ENCODE measurements around the gene ZNF577. TPM values are rescaled to one million over a fixed set of nuclear protein-coding genes. Genes with fewer than 3 reads are reported as not detected.
"Not testable (repeated sequence)": the region's sequence is repeated elsewhere in the genome, so short reads cannot be mapped to it uniquely, and the experiment has no call there.

Gene ZNF577
- 10.0 and 10.8 TPM in 2 replicates for total RNA-seq (2014; rRNA removed; shearing (Covaris generic))

DNA sequence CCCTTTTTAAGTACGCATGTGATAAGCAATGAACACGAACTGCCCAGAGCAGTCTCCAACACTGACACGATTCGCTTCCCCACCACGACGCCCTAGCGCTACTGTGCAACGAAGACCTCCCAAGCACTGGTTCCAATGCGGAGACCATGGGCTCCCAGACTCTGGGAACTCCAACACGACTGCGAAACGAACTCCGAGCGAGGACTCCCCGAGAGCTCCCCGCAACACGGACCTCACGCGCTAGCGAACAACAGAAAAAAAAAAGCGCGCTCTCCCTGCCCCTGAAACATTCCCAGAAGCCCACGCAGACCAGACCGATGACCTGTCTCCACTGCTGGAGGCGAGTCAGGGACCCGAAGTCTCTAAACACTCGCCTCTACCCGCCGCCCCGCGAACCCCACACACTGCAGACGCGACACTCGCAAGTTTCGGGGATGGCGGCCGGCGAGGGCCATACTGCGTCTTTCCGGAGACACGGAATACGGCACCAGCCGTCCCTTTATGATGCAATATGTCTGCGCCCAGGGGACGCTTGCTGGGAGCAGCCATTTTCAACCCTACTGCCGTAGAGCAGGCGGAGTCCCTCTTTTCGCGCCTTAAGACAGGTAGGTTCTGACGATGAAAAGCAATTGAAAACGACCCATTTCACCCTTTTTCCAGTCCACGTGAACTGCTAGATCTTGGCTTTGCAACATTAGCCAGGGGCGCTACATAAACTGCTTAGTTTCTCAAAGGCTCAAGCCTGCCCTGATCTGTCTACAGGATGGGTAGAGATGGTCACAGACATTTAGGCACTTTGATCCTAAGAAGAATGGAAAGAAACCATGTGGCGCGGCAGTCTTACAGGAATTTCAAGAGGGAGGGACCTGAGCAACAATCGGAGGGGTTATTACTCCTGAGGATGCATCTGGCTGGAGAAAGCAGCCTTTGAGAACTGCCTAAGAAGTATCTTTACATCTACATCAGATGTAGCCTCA is at the start of gene ZNF577:
Gene ZNF577, minus strand, starts transcription at position 430 of the 977 bp plus-strand sequence. CDS start 7,569 bp downstream, outside the sequence.
- H3K36me3 ChIP-seq = peaks cover 53% of the 10 kb centered on the region
- peak; percentile 88 to 90 for DNase-seq
- peaks cover 40% of the 10 kb centered on the region for H3K9me3 ChIP-seq (replicated peaks)
- H3K27me3 ChIP-seq = no peaks in the 10 kb centered on the region
- peak within 1 kb of the TSS; percentile 60 for H3K4me3 ChIP-seq
- H3K27ac ChIP-seq = peak within 1 kb of the TSS; percentile 39; the same call in 1 of the 2 replicates
- no peaks in the 10 kb centered on the region for H3K4me1 ChIP-seq

DNA sequence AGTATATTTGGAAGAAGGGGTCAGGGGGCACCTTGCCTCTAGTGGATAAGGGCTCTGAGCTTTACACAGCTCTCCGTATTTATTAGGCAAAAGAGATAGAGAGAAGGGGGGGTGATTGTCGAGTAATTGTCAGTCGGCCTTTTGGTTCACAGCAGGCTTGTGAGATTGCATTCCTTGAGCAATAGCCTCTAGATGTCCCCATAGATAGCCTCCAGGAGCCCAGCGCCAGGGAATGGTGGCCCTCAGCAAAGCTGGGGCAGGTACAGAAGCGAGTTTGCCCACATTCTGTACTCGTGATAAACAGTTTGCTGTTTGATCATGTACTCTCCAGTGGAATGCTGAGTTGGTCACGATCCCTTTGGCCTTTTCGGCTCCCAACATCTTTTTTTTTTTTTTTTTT is 44.2 kb upstream of the ZNF577 start:
- no peak overlapping the region for H3K4me3 ChIP-seq
- no peaks in the 10 kb centered on the region for H3K4me1 ChIP-seq
- H3K9me3 ChIP-seq (replicated peaks) = peaks cover 4% of the 10 kb centered on the region
- H3K36me3 ChIP-seq = peaks cover 55% of the 10 kb centered on the region
- no peak for DNase-seq
- H3K27me3 ChIP-seq = no peaks in the 10 kb centered on the region
- H3K27ac ChIP-seq = no peak overlapping the region

DNA sequence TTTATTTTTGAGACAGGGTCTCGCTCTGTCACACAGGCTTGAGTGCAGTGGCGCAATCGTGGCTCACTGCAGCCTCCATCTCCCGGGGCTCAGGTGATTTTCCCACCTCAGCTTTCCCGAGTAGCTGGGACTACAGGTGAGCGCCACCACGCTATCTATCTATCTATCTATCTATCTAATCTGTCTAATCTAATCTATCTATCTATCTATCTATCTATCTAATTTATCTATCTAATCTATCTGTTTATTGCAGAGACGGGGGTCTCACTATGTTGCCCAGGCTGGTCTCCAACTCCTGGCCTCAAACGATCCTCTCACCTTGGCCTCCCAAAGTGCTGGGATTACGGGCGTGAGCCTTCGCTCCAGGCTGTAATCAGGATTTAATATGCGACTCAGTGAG is 40.1 kb upstream of the ZNF577 start:
- H3K36me3 ChIP-seq = peaks cover 22% of the 10 kb centered on the region
- peak overlapping the region; percentile 90 for H3K4me3 ChIP-seq
- no peak for DNase-seq
- H3K4me1 ChIP-seq = no peaks in the 10 kb centered on the region
- peaks cover 6% of the 10 kb centered on the region for H3K9me3 ChIP-seq (replicated peaks)
- no peak overlapping the region for H3K27ac ChIP-seq
- H3K27me3 ChIP-seq = no peaks in the 10 kb centered on the region

DNA sequence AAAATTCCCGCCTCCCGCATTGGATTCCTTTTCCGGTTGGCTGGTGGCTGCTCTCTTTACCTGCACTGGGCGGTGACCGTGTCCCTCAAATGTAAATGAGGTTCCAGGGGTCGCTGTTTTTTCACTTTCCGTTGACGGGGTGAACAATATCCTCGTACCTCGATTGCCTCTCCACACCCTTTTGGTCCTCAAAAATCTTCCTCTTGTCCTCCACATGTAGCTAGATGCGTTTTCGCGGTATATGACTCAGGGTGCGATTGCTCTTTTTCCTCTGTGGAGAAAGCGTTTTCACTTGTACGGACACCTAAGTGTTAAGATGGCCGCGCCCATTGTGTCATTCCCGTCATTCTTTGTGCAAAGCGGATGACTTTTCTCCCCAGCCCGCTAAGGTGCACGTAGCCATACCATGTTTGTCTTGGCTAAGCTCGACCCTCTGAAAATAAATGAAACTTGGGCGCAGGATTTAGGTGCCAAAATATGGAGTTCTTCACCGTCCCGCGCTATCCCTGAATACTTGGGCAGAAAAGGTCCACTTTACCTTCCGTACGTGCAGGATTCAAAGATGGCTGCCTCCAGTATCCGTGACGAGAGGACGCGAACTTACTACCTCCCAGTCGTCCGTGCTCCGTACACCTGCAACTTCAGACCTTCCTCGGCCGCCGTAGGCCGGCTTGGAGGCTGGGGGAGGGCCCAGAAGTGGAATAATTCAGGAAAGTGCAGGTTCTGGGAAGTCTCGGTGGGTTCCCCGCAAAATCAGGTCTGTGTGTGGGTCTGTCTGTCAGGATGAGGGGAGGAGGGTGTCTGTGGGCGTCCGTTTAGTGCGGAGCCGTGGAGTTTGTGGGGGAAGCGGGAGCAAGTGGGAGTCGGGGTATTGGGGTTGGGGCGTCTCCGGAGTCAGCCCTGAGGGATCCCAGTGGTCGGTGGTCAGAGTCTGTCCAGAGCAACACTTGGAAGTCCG is 39.3 kb upstream of the ZNF577 start, which contains the start of gene ZNF613:
Gene ZNF613, plus strand, starts transcription at position 689 of the 958 bp plus-strand sequence. CDS start 8,749 bp downstream, outside the sequence.
- Histone ChIP-seq H3K36me3 (peaks cover 20% of the 10 kb centered on the region), H3K27ac (peak within 1 kb of the TSS; percentile 71), H3K27me3 (no peaks in the 10 kb centered on the region), H3K9me3 (replicated peaks) (peaks cover 8% of the 10 kb centered on the region), H3K4me1 (no peaks in the 10 kb centered on the region), H3K4me3 (peak within 1 kb of the TSS; percentile 90)
- peak; percentile 84 to 91 for DNase-seq

DNA sequence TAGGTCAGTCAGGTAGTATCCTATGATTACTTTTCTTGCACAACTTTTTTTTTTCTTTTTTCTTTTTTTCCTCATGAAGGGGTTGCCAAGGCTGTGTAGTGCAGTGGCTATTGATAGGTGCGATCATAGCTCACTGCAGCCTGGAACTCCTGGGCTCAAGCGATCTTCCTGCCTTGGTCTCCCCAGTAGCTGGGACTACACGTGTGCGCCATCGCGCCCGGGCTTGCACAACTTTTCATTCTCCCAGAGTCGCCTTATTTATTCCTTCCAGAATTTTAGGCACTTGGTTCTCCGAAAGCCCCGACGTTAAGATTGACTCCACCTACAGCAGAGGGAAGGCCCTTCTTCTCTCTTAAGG is 38.7 kb upstream of the ZNF577 start:
- H3K27ac ChIP-seq = peak overlapping the region; percentile 71; the same call in 1 of the 2 replicates
- no peaks in the 10 kb centered on the region for H3K27me3 ChIP-seq
- no peaks in the 10 kb centered on the region for H3K4me1 ChIP-seq
- H3K36me3 ChIP-seq = peaks cover 14% of the 10 kb centered on the region
- no peak for DNase-seq
- peak overlapping the region; percentile 90 for H3K4me3 ChIP-seq
- H3K9me3 ChIP-seq (replicated peaks) = peaks cover 10% of the 10 kb centered on the region

DNA sequence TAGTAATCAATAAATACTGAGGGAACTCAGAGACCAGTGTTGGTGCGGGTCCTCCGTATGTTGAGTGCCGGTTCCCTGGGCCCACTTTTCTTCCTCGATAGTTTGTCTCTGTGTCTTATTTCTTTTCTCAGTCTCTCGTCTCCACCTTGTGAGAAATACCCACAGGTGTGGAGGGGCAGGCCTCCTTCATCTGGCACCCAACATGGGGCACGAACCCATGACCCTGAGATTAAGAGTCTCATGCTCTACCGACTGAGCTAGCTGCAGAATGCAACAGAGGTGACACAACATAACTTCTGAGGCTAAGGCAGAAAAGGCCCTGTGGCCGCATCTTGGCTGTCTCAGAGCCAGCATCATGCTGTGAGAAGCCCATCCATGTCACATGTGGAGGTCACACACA is 34.2 kb upstream of the ZNF577 start:
- no peaks in the 10 kb centered on the region for H3K27me3 ChIP-seq
- DNase-seq = peak; percentile 7 to 13
- H3K36me3 ChIP-seq = no peaks in the 10 kb centered on the region
- no peak overlapping the region for H3K4me3 ChIP-seq
- no peaks in the 10 kb centered on the region for H3K4me1 ChIP-seq
- H3K27ac ChIP-seq = no peak overlapping the region
- H3K9me3 ChIP-seq (replicated peaks) = peaks cover 14% of the 10 kb centered on the region

DNA sequence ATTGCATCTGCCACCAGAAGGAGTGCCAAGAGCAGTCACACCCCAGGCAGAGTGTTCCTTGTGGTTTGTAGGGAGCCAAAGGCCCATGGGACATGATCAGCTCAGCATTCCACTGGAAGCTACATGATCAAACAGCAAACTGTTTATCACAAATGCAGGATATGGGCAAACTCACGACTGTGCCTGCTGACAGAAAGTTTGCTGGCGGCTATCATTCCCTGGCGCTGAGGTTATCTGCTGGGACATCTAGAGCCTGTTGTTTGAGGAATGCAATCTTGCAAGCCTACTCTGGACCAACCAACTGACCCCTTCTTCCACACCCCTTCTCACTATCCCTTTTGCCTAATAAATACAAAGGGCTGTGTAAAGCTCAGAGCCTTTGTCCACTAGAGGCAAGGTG is 31.9 kb upstream of the ZNF577 start:
- Histone ChIP-seq H3K4me3 (no peak overlapping the region), H3K9me3 (replicated peaks) (peaks cover 27% of the 10 kb centered on the region), H3K4me1 (no peaks in the 10 kb centered on the region), H3K36me3 (no peaks in the 10 kb centered on the region), H3K27ac (no peak overlapping the region), H3K27me3 (no peaks in the 10 kb centered on the region)
- no peak for DNase-seq

DNA sequence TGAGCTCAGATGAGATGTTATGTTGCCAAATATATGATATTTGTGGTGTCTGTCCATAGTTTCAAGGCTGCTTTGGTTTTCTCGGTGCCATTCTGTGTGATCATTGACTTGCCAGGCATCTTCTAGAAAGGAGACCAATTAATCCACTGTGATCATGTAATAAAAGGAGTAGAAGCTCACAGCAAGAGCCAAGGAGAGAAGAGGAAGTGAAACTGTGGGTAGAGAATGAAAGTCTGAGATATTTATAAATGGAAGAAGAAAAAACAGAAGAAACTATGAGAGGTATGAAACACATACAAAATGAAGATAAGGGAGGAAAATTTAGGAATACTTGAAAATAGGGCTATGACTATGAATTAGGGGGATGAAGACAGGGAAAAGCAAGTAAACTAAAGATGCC is 28.4 kb upstream of the ZNF577 start:
- H3K27ac ChIP-seq = no peak overlapping the region
- H3K4me1 ChIP-seq = no peaks in the 10 kb centered on the region
- no peaks in the 10 kb centered on the region for H3K36me3 ChIP-seq
- no peak for DNase-seq
- H3K9me3 ChIP-seq (replicated peaks) = peaks cover 29% of the 10 kb centered on the region
- H3K4me3 ChIP-seq = no peak overlapping the region
- no peaks in the 10 kb centered on the region for H3K27me3 ChIP-seq

DNA sequence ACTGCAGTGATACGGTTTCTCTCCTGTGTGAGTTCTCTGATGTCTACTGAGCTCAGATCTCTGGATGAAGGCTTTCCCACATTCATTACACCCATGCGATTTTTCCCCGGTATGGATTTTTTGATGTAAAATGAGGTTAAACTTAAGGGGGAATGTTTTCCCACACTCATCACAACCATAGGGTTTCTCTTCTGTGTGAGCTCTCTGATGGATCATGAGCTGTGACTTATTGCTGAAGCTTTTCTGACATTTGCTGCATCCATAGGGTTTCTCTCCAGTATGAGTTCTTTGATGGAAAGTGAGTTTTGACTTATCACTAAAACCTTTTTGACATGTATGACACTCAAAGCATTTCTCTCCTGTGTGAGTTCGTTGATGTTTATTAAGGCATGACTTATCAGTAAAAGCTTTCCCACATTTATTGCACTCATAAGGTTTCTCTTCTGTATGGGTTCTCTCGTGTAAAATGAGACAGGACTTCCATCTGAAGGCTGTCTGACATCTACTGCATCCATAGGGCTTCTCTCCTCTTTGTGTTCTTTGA is 27.6 kb upstream of the ZNF577 start:
- Histone ChIP-seq H3K27ac (no peak overlapping the region), H3K4me1 (no peaks in the 10 kb centered on the region), H3K4me3 (no peak overlapping the region), H3K36me3 (no peaks in the 10 kb centered on the region), H3K9me3 (replicated peaks) (peaks cover 29% of the 10 kb centered on the region), H3K27me3 (no peaks in the 10 kb centered on the region)
- no peak for DNase-seq

DNA sequence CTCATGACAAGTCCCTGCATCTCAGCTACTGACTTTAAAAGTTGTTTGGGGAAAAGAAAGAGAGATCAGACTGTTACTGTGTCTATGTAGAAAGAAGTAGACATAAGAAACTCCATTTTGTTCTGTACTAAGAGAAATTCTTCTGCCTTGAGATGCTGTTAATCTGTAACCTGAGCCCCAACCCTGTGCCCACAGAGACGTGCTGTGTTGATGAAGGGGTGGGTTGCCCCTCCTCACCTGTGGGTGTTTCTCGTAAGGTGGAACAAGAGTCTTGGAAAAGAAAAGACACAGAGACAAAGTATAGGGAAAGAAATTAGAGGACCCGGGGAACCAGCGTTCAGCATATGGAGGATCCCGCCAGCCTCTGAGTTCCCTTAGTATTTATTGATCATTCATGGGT is 20.2 kb upstream of the ZNF577 start:
- H3K9me3 ChIP-seq (replicated peaks) = peaks cover 19% of the 10 kb centered on the region
- H3K27ac ChIP-seq, H3K4me3 ChIP-seq, H3K4me1 ChIP-seq, DNase-seq, H3K36me3 ChIP-seq, H3K27me3 ChIP-seq: not testable (repeated sequence)

DNA sequence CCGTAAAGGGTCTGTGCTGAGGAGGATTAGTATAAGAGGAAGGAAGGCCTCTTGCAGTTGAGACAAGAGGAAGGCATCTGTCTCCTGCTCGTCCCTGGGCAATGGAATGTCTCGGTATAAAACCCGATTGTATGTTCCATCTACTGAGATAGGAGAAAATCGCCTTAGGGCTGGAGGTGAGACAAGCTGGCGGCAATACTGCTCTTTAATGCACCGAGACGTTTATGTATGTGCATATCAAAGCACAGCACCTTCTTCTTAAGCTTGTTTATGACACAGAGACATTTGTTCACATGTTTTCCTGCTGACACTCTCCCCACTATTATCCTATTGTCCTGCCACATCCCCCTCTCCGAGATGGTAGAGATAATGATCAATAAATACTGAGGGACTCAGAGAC is 18.4 kb upstream of the ZNF577 start:
- not testable (repeated sequence) for H3K27me3 ChIP-seq, H3K4me1 ChIP-seq

DNA sequence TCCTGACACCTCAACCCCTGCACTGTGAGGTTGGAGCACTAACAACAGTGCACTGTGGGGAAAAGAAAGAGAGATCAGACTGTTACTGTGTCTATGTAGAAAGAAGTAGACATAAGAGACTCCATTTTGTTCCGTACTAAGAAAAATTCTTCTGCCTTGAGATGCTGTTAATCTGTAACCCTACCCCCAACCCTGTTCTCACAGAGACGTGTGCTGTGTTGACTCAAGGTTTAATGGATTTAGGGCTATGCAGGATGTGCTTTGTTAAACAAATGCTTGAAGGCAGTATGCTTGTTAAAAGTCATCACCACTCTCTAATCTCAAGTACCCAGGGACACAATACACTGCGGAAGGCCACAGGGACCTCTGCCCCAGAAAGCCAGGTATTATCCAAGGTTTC is 17.9 kb upstream of the ZNF577 start:
- Histone ChIP-seq H3K36me3 (peaks cover 26% of the 10 kb centered on the region), H3K9me3 (replicated peaks) (peaks cover 34% of the 10 kb centered on the region), H3K27ac (peak overlapping the region; percentile 79; the same call in 1 of the 2 replicates)
- not testable (repeated sequence) for H3K27me3 ChIP-seq, H3K4me1 ChIP-seq, H3K4me3 ChIP-seq, DNase-seq

More for the DNA sequence above, 18.4 kb upstream of the ZNF577 start:
- DNase-seq, H3K27ac ChIP-seq, H3K4me3 ChIP-seq: not testable (repeated sequence)
- Histone ChIP-seq H3K36me3 (peaks cover 23% of the 10 kb centered on the region), H3K9me3 (replicated peaks) (peaks cover 33% of the 10 kb centered on the region)

DNA sequence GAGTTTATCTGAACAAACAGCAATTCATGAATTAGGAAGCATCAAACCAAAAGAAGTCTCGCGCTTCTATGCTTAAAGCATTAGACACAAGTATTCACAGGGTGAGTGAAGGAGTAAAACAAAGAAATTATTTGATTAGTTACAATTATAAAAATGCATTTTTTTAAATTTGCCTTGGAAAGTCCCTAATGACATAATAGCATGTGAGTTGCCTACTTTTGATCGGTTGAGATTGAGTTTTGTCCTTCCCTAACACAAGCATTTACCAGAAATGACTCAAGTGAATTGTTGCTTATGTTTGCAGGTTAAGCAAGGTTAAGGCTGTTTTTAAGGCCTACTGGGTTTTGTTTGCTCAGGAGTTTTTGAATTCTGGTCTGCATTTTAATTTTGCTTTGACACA is 17.5 kb upstream of the ZNF577 start:
- H3K9me3 ChIP-seq (replicated peaks) = peaks cover 35% of the 10 kb centered on the region
- H3K27ac ChIP-seq = peak overlapping the region; percentile 79; the same call in 1 of the 2 replicates
- H3K27me3 ChIP-seq = no peaks in the 10 kb centered on the region
- peak overlapping the region; percentile 89 for H3K4me3 ChIP-seq
- DNase-seq = no peak
- no peaks in the 10 kb centered on the region for H3K4me1 ChIP-seq
- H3K36me3 ChIP-seq = peaks cover 31% of the 10 kb centered on the region

Data from SJCRH30 (cell line).